BJ (cell line): Measurements from ENCODE around the gene GRK1. TPM values are rescaled to one million over a fixed set of nuclear protein-coding genes. Genes with fewer than 3 reads are reported as not detected.

Experiments used
- CTCF ChIA-PET: fragments of 350-600 bp; formaldehyde crosslinking; extraction: SDS; loops from one replicate; lab custom pipeline; 2021; ENCODE audit warnings: antibody characterized with exemption, inconsistent platforms; lab: Yijun Ruan, JAX
- POLR2A ChIA-PET: fragments of 300-600 bp; sonication (Branson Sonifier 250); formaldehyde crosslinking; extraction: SDS; loops from one replicate; lab custom pipeline; 2021; ENCODE audit warnings: antibody characterized with exemption; lab: Charles Lee
- DNase-seq: peaks from one replicate; pipeline ENCODE4 v3.0.0-alpha.2; 2011; ENCODE audit warnings: low read depth
- H3K27me3 ChIP-seq: 2 replicates; pipeline ENCODE4 v1.6.0; 2011; ENCODE audit warnings: low read length; ENCODE audit not compliant: control insufficient read depth, insufficient read depth
- H3K36me3 ChIP-seq: 2 replicates; pipeline ENCODE4 v1.5.1; 2011; ENCODE audit warnings: low read length; ENCODE audit not compliant: control insufficient read depth, insufficient read depth
- H3K4me3 ChIP-seq: 2 replicates; pipeline ENCODE4 v1.5.1; 2011; ENCODE audit warnings: low read depth, mild to moderate bottlenecking, control low read depth, low read length
- CTCF ChIP-seq: IDR thresholded peaks from 2 replicates; pipeline ENCODE4 v1.5.1; 2011; ENCODE audit warnings: low read depth, mild to moderate bottlenecking, control low read depth, inconsistent platforms, low read length, moderate library complexity; ENCODE audit not compliant: insufficient read depth
- polyA plus RNA-seq: library from polyadenylated mRNA; depleted of rRNA; stranded (reverse); fragments of >200 nt; gene quantifications from 2 replicates; pipeline ENCODE4 v1.2.3, GENCODE V29; 2011

GRK1 gene
- polyA plus RNA-seq, 1 experiment, result 0.02 TPM

- no peak for DNase-seq
- no peak for TF ChIP-seq CTCF
- H3K4me3 ChIP-seq, result no peak overlapping the region
- H3K36me3 ChIP-seq, result no peaks in the 10 kb centered on the region
- H3K27me3 ChIP-seq, result peaks cover 16% of the 10 kb centered on the region
- CTCF ChIA-PET, result interaction anchor here (1.1 to 2.4 kb wide), 2 partner anchors 9 to 216 kb away, joined by 3 to 6 read pairs; no protein-coding TSS in a partner anchor
- POLR2A ChIA-PET, result no interaction called here
These were observed 64.5 kb downstream of the GRK1 start for GRCh38 chr13:113731192-113732175.

GRCh38 chr13:113732176-113732960 is 65.3 kb downstream of the GRK1 start:
- Histone ChIP-seq H3K36me3 (no peaks in the 10 kb centered on the region), H3K27me3 (peaks cover 16% of the 10 kb centered on the region), H3K4me3 (no peak overlapping the region)
- ChIA-PET POLR2A (interaction anchor here (0.6 kb wide), 1 partner anchor 133 kb away, joined by 3 read pairs; no protein-coding TSS in a partner anchor), CTCF (interaction anchor here (0.6 to 2.4 kb wide), 3 partner anchors 9 to 215 kb away, joined by 3 to 6 read pairs (median 3); no protein-coding TSS in a partner anchor)
- TF ChIP-seq CTCF, result no peak
- no peak for DNase-seq

GRCh38 chr13:113732961-113733950 is 66.2 kb downstream of the GRK1 start:
- Histone ChIP-seq H3K4me3 (no peak overlapping the region), H3K36me3 (no peaks in the 10 kb centered on the region), H3K27me3 (peaks cover 16% of the 10 kb centered on the region)
- ChIA-PET CTCF (interaction anchor here (0.6 to 2.4 kb wide), 2 partner anchors 136 to 214 kb away, joined by 3 to 6 read pairs; no protein-coding TSS in a partner anchor), POLR2A (interaction anchor here (0.6 kb wide), 1 partner anchor 132 kb away, joined by 3 read pairs; no protein-coding TSS in a partner anchor)
- TF ChIP-seq CTCF, result no peak
- no peak for DNase-seq

- TF ChIP-seq CTCF, result no peak
- CTCF ChIA-PET, result no interaction called here
- POLR2A ChIA-PET, result no interaction called here
These were observed 67.2 kb downstream of the GRK1 start for GRCh38 chr13:113734099-113734825.

More at GRCh38 chr13:113734099-113734825, 67.2 kb downstream of the GRK1 start:
- H3K27me3 ChIP-seq, result peaks cover 9% of the 10 kb centered on the region
- H3K36me3 ChIP-seq, result no peaks in the 10 kb centered on the region
- no peak for DNase-seq
- no peak overlapping the region for H3K4me3 ChIP-seq
